HG03520 (cell line): ENCODE measurements around the gene MEOX2.

Source experiments
- ATAC-seq: cut with Tn5 transposase; IDR thresholded peaks from one replicate; pipeline ENCODE4 v1.9.1; 2021; ENCODE audit warnings: mild to moderate bottlenecking, moderate library complexity; ENCODE audit not compliant: unreplicated experiment

MEOX2 gene

DNA sequence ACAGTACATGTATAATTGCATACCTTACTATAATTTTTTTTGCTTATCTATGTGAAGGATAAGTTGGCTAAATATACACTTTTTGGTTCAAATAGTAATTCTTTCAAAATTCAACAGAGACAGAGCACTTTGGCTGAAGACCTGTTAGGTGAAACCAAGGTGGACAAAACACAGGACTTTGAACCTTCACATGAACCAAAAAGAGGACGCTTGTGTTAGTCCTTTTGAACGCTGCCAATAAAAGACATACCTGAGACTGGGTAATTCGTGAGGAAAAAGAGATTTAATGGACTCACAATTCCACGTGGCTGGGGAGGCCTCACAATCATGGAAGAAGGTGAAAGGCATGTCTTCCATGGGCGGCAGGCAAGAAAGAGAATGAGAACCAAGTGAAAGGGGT lies 120.0 kb downstream of the MEOX2 start:
- no peak for ATAC-seq

- ATAC-seq = no peak
These were observed 124.6 kb downstream of the MEOX2 start, which contains the start of gene AGMO for GRCh38 chr7:15561835-15562234. TSS of gene AGMO (minus strand) at chr7:15562015.
